ENCODE results near the gene HSPB7.
"Not testable (repeated sequence)": the region's sequence is repeated elsewhere in the genome, so short reads cannot be mapped to it uniquely, and the experiment has no call there.

DNA sequence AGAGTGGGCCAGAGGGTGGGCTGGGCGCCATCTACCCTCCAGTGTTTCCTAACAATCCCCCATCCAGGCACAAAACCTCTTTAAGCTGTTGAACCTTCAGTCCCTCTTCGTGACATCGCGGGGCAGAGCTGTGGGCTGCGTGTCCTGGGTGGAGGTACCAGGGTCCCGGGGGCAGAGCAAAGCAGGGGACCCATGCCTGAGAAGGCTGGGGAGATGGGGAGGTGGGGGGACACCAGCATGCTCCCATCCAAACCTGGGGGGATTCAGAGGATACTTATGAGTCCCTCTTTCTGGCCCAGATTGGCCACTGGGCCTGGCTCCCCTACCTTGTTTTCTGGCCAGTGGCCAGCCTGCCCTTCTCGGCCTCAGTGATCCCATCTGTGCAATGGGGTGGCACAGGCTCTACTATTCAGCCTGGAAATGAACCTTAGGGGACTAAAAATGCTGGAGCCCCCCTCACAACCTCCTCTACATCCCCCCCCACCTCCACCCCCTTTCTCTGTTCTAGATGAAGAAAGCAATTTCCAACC is 15.3 kb upstream of the HSPB7 start:
- TF ChIP-seq, protein P1, sequence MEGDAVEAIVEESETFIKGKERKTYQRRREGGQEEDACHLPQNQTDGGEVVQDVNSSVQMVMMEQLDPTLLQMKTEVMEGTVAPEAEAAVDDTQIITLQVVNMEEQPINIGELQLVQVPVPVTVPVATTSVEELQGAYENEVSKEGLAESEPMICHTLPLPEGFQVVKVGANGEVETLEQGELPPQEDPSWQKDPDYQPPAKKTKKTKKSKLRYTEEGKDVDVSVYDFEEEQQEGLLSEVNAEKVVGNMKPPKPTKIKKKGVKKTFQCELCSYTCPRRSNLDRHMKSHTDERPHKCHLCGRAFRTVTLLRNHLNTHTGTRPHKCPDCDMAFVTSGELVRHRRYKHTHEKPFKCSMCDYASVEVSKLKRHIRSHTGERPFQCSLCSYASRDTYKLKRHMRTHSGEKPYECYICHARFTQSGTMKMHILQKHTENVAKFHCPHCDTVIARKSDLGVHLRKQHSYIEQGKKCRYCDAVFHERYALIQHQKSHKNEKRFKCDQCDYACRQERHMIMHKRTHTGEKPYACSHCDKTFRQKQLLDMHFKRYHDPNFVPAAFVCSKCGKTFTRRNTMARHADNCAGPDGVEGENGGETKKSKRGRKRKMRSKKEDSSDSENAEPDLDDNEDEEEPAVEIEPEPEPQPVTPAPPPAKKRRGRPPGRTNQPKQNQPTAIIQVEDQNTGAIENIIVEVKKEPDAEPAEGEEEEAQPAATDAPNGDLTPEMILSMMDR (IDR thresholded peaks at IDR 0.05 in 8 of 11, conservative IDR thresholded peaks at IDR 0.05 in 3 of 11) = peak in 1 of 11 experiments; percentile 8
- TF ChIP-seq POLR2A (IDR thresholded peaks at IDR 0.05) = not testable (repeated sequence)

Data from spleen (tissue), 7 donors.